Left ventricle myocardium inferior (tissue), 1 donor: Measurements from ENCODE around the gene COL26A1. TPM values are rescaled to one million over a fixed set of nuclear protein-coding genes. Genes with fewer than 3 reads are reported as not detected.
A peak's percentile ranks its signal among the peaks of the same experiment; 100 is the strongest.

Source experiments
- DNase-seq: peaks from one replicate; pipeline ENCODE4 v3.0.0-alpha.2; 2020
- H3K27ac ChIP-seq: fragments of 200-600 bp; replicated peaks from 2 replicates; pipeline ENCODE4 v1.8.0; 2021
- H3K27me3 ChIP-seq: fragments of 200-600 bp; 2 replicates; pipeline ENCODE4 v1.8.0; 2021; ENCODE audit warnings: low read depth
- H3K36me3 ChIP-seq: fragments of 200-600 bp; 2 replicates; pipeline ENCODE4 v1.8.0; 2021
- H3K4me1 ChIP-seq: fragments of 200-600 bp; 2 replicates; pipeline ENCODE4 v1.8.0; 2021
- H3K4me3 ChIP-seq: fragments of 200-600 bp; 2 replicates; pipeline ENCODE4 v1.8.0; 2021; ENCODE audit warnings: mild to moderate bottlenecking, moderate library complexity
- H3K9me3 ChIP-seq: fragments of 200-600 bp; replicated peaks from 2 replicates; pipeline ENCODE4 v1.8.0; 2021
- CTCF ChIP-seq: fragments of 200-600 bp; IDR thresholded peaks from 2 replicates; pipeline ENCODE4 v1.8.0; 2021; ENCODE audit warnings: antibody characterized with exemption, mild to moderate bottlenecking, borderline replicate concordance
- intact Hi-C: fragments of 100-400 bp; cut with micrococcal nuclease; formaldehyde crosslinking; loops from one replicate; pipeline ENCODE4 v1.11.0; 2022
- total RNA-seq: library from RNA; stranded (reverse); fragmentation: NEBNext Ultra II Directional; extraction: Animal tissue kit (Norgen Biotek cat#: 25700); gene quantifications from one replicate; pipeline ENCODE4 v1.2.1, GENCODE V29; 2021
- donor health status: DM: no; HTN: yes; CAD: no; lungs with severe emphysema.

COL26A1 gene
- total RNA-seq, 1 donor from 2014 or later: not detected

- no peak overlapping the region for H3K27ac ChIP-seq
- DNase-seq: no peak
- peaks cover 4% of the 10 kb centered on the region for H3K9me3 ChIP-seq
- no peak for TF ChIP-seq CTCF
- H3K36me3 ChIP-seq: no peaks in the 10 kb centered on the region
- no peaks in the 10 kb centered on the region for H3K27me3 ChIP-seq
- no peak overlapping the region for H3K4me3 ChIP-seq
- intact Hi-C loops: no loop called here
- peaks cover 17% of the 10 kb centered on the region for H3K4me1 ChIP-seq
These were observed 172.7 kb downstream of the COL26A1 start for GRCh38 chr7:101535351-101535751.

GRCh38 chr7:101536232-101536631, 173.6 kb downstream of the COL26A1 start:
- DNase-seq: peak; percentile 40
- Histone ChIP-seq H3K9me3 (peaks cover 4% of the 10 kb centered on the region), H3K27ac (peak overlapping the region; percentile 19), H3K36me3 (no peaks in the 10 kb centered on the region), H3K27me3 (no peaks in the 10 kb centered on the region), H3K4me1 (peaks cover 17% of the 10 kb centered on the region), H3K4me3 (no peak overlapping the region)
- TF ChIP-seq CTCF: no peak
- intact Hi-C loops: no loop called here

- peak overlapping the region; percentile 19 for H3K27ac ChIP-seq
- peaks cover 17% of the 10 kb centered on the region for H3K4me1 ChIP-seq
- TF ChIP-seq CTCF: no peak
- intact Hi-C loops: no loop called here
- no peak for DNase-seq
- H3K27me3 ChIP-seq: peaks cover 2% of the 10 kb centered on the region
- no peaks in the 10 kb centered on the region for H3K36me3 ChIP-seq
- no peak overlapping the region for H3K4me3 ChIP-seq
- H3K9me3 ChIP-seq: peaks cover 4% of the 10 kb centered on the region
These were observed 174.0 kb downstream of the COL26A1 start for GRCh38 chr7:101536668-101537067.

GRCh38 chr7:101537205-101537604, 174.5 kb downstream of the COL26A1 start:
- no peak for TF ChIP-seq CTCF
- intact Hi-C loops: no loop called here
- H3K4me1 ChIP-seq: peaks cover 17% of the 10 kb centered on the region
- H3K27ac ChIP-seq: no peak overlapping the region
- H3K27me3 ChIP-seq: peaks cover 7% of the 10 kb centered on the region
- H3K4me3 ChIP-seq: no peak overlapping the region
- H3K36me3 ChIP-seq: no peaks in the 10 kb centered on the region
- no peak for DNase-seq
- H3K9me3 ChIP-seq: peaks cover 4% of the 10 kb centered on the region

GRCh38 chr7:101537935-101538595, 175.4 kb downstream of the COL26A1 start:
- peaks cover 17% of the 10 kb centered on the region for H3K4me1 ChIP-seq
- intact Hi-C loops: no loop called here
- TF ChIP-seq CTCF: no peak
- H3K4me3 ChIP-seq: no peak overlapping the region
- no peak overlapping the region for H3K27ac ChIP-seq
- peaks cover 12% of the 10 kb centered on the region for H3K27me3 ChIP-seq
- DNase-seq: no peak
- no peaks in the 10 kb centered on the region for H3K36me3 ChIP-seq
- peaks cover 4% of the 10 kb centered on the region for H3K9me3 ChIP-seq
